SK-N-SH (cell line): ENCODE measurements around the gene INO80C.

Source experiments
- CTCF ChIP-seq: fragments of 200-600 bp; sonication (generic); IDR thresholded peaks from 2 replicates; pipeline ENCODE4 v1.6.1; 2017; ENCODE audit warnings: antibody characterized with exemption, mild to moderate bottlenecking, moderate library complexity
- FOSL2 ChIP-seq: IDR thresholded peaks from 2 replicates; pipeline ENCODE4 v1.4.0; 2012; ENCODE audit warnings: low read depth, mild to moderate bottlenecking, moderate library complexity, borderline replicate concordance
- JUND ChIP-seq: IDR thresholded peaks from 2 replicates; pipeline ENCODE4 v1.4.0; 2012
- MXI1 ChIP-seq: IDR thresholded peaks from 2 replicates; pipeline ENCODE4 v1.6.1; 2012; ENCODE audit warnings: mild to moderate bottlenecking, low read depth, low read length, improper control_type of control experiment
- PBX3 ChIP-seq: IDR thresholded peaks from 2 replicates; pipeline ENCODE4; 2012
- POLR2AphosphoS5 ChIP-seq: IDR thresholded peaks from 2 replicates; pipeline ENCODE4 v1.6.1; 2012; ENCODE audit warnings: low read depth, low read length
- RAD21 ChIP-seq: IDR thresholded peaks from 2 replicates; pipeline ENCODE4 v1.6.1; 2012; ENCODE audit warnings: mild to moderate bottlenecking, low read length
- SMC3 ChIP-seq: IDR thresholded peaks from 2 replicates; pipeline ENCODE4 v1.6.1; 2012; ENCODE audit warnings: low read depth, low read length, improper control_type of control experiment
- TCF12 ChIP-seq: IDR thresholded peaks from 2 replicates; pipeline ENCODE4 v1.4.0; 2012
- USF2 ChIP-seq: fragments of 150-350 bp; IDR thresholded peaks from 2 replicates; pipeline ENCODE4 v1.6.1; 2017; ENCODE audit warnings: antibody characterized with exemption, low read length, low read depth, borderline replicate concordance
- YY1 ChIP-seq: IDR thresholded peaks from 2 replicates; pipeline ENCODE4 v1.4.0; 2012; ENCODE audit warnings: low read depth, mild to moderate bottlenecking

GRCh38 chr18:35528749-35529274 lies 31.1 kb upstream of the INO80C start:
- no peak for TF ChIP-seq CTCF
- no peak for TF ChIP-seq JUND
- TF ChIP-seq SMC3: no peak
- TF ChIP-seq POLR2AphosphoS5: no peak
- TF ChIP-seq TCF12: no peak
- TF ChIP-seq RAD21: no peak
- no peak for TF ChIP-seq PBX3
- no peak for TF ChIP-seq YY1
- TF ChIP-seq USF2: no peak
- TF ChIP-seq FOSL2: no peak
- TF ChIP-seq MXI1: no peak
